ENCODE results near the gene OR2S2.

Gene OR2S2

GRCh38 chr9:35909687-35910612 lies 48.0 kb downstream of the OR2S2 start:
- no peak for DNase-seq (ENCODE audit: low read depth in 2 of 3, low spot score in 2 of 3)

GRCh38 chr9:35909274-35909673 lies 48.7 kb downstream of the OR2S2 start, which contains the start of gene SPAAR:
Gene SPAAR (plus strand): TSS chr9:35909490. CDS start chr9:35910464, 974 bp downstream.
- no peak for DNase-seq (ENCODE audit: low read depth in 2 of 3, low spot score in 2 of 3)

GRCh38 chr9:35908504-35909125 lies 49.3 kb downstream of the OR2S2 start:
- DNase-seq (ENCODE audit: low read depth in 2 of 3, low spot score in 2 of 3), result no peak

- no peak for DNase-seq (ENCODE audit: low read depth in 2 of 3, low spot score in 2 of 3)
Measured at GRCh38 chr9:35907711-35908503, 50.0 kb downstream of the OR2S2 start.

Measured in activated CD8-positive, alpha-beta memory T cell treated with anti-CD3 and anti-CD28 coated beads for 48 hours (primary cell).